ENCODE data around the gene TOMM70.

GRCh38 chr3:100330651-100331050, 70.2 kb downstream of the TOMM70 start:
- TF ChIP-seq, protein P1, sequence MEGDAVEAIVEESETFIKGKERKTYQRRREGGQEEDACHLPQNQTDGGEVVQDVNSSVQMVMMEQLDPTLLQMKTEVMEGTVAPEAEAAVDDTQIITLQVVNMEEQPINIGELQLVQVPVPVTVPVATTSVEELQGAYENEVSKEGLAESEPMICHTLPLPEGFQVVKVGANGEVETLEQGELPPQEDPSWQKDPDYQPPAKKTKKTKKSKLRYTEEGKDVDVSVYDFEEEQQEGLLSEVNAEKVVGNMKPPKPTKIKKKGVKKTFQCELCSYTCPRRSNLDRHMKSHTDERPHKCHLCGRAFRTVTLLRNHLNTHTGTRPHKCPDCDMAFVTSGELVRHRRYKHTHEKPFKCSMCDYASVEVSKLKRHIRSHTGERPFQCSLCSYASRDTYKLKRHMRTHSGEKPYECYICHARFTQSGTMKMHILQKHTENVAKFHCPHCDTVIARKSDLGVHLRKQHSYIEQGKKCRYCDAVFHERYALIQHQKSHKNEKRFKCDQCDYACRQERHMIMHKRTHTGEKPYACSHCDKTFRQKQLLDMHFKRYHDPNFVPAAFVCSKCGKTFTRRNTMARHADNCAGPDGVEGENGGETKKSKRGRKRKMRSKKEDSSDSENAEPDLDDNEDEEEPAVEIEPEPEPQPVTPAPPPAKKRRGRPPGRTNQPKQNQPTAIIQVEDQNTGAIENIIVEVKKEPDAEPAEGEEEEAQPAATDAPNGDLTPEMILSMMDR (IDR thresholded peaks at IDR 0.05) = no peak
- no peak for TF ChIP-seq POLR2A (IDR thresholded peaks at IDR 0.05)
